ENCODE data around the gene CDX1.
A peak's percentile ranks its signal among the peaks of the same experiment; 100 is the strongest.

The CDX1 gene

GRCh38 chr5:150186137-150186536 is 19.6 kb downstream of the CDX1 start:
- Histone ChIP-seq H4K8ac (ENCODE audit: low read depth, low read length) (no peak overlapping the region), H3K56ac (ENCODE audit: low read length) (no peak overlapping the region), H2BK120ac (ENCODE audit: low read depth, low read length) (no peak overlapping the region), H3K27me3 (ENCODE audit: insufficient read depth, low read length, poor library complexity) (peaks cover 16% of the 10 kb centered on the region), H4K5ac (ENCODE audit: low read length) (no peak overlapping the region), H3K18ac (ENCODE audit: low read length) (no peak overlapping the region), H3K4me2 (ENCODE audit: low read length) (no peak overlapping the region), H3K79me2 (ENCODE audit: control insufficient read depth, insufficient read depth, low read length) (no peaks in the 10 kb centered on the region), H3K4ac (ENCODE audit: low read depth, low read length) (no peak overlapping the region), H3K4me1 (ENCODE audit: control insufficient read depth, low read depth, low read length) (peaks cover 9% of the 10 kb centered on the region), H2BK15ac (replicated peaks; ENCODE audit: low read depth) (no peak overlapping the region), H3K9ac (ENCODE audit: low read length) (no peak overlapping the region), H3K27ac (ENCODE audit: low read depth, low read length) (no peak overlapping the region), H3K36me3 (ENCODE audit: control insufficient read depth, insufficient read depth, low read length) (no peaks in the 10 kb centered on the region), H3K79me1 (ENCODE audit: low read length) (no peaks in the 10 kb centered on the region), H2BK5ac (ENCODE audit: low read length) (no peak overlapping the region), H2AK5ac (ENCODE audit: low read length) (no peak overlapping the region), H3K4me3 (ENCODE audit: low read length) (no peak overlapping the region), H3K23ac (ENCODE audit: low read length) (no peak overlapping the region)
- no CpG with 5 or more reads among the region's 8 CpGs for WGBS (ENCODE audit: extremely low coverage, insufficient coverage, low lambda C conversion rate)
- peak; percentile 55 for DNase-seq

- no peak overlapping the region for H2AK5ac ChIP-seq (ENCODE audit: low read length)
- no peak overlapping the region for H3K4me2 ChIP-seq (ENCODE audit: low read length)
- peaks cover 16% of the 10 kb centered on the region for H3K27me3 ChIP-seq (ENCODE audit: insufficient read depth, low read length, poor library complexity)
- H3K18ac ChIP-seq (ENCODE audit: low read length), result no peak overlapping the region
- no peak overlapping the region for H3K27ac ChIP-seq (ENCODE audit: low read depth, low read length)
- H2BK15ac ChIP-seq (replicated peaks; ENCODE audit: low read depth), result no peak overlapping the region
- H3K79me2 ChIP-seq (ENCODE audit: control insufficient read depth, insufficient read depth, low read length), result no peaks in the 10 kb centered on the region
- WGBS (ENCODE audit: extremely low coverage, insufficient coverage, low lambda C conversion rate), result no CpG with 5 or more reads among the region's 4 CpGs
- no peak overlapping the region for H3K23ac ChIP-seq (ENCODE audit: low read length)
- DNase-seq, result no peak
- no peak overlapping the region for H3K4me3 ChIP-seq (ENCODE audit: low read length)
- H4K5ac ChIP-seq (ENCODE audit: low read length), result no peak overlapping the region
- no peak overlapping the region for H3K56ac ChIP-seq (ENCODE audit: low read length)
- H3K9ac ChIP-seq (ENCODE audit: low read length), result no peak overlapping the region
- H3K79me1 ChIP-seq (ENCODE audit: low read length), result no peaks in the 10 kb centered on the region
- H3K4me1 ChIP-seq (ENCODE audit: control insufficient read depth, low read depth, low read length), result peaks cover 9% of the 10 kb centered on the region
- H2BK5ac ChIP-seq (ENCODE audit: low read length), result no peak overlapping the region
- H3K36me3 ChIP-seq (ENCODE audit: control insufficient read depth, insufficient read depth, low read length), result no peaks in the 10 kb centered on the region
- H3K4ac ChIP-seq (ENCODE audit: low read depth, low read length), result no peak overlapping the region
- no peak overlapping the region for H4K8ac ChIP-seq (ENCODE audit: low read depth, low read length)
- no peak overlapping the region for H2BK120ac ChIP-seq (ENCODE audit: low read depth, low read length)
Observed at GRCh38 chr5:150186897-150187296, 20.3 kb downstream of the CDX1 start.

- Histone ChIP-seq H3K4ac (ENCODE audit: low read depth, low read length) (no peak overlapping the region), H3K4me3 (ENCODE audit: low read length) (no peak overlapping the region), H3K4me2 (ENCODE audit: low read length) (no peak overlapping the region), H4K8ac (ENCODE audit: low read depth, low read length) (no peak overlapping the region), H3K27ac (ENCODE audit: low read depth, low read length) (no peak overlapping the region), H2BK120ac (ENCODE audit: low read depth, low read length) (no peak overlapping the region), H3K18ac (ENCODE audit: low read length) (no peak overlapping the region), H3K56ac (ENCODE audit: low read length) (no peak overlapping the region), H3K27me3 (ENCODE audit: insufficient read depth, low read length, poor library complexity) (peaks cover 16% of the 10 kb centered on the region), H3K23ac (ENCODE audit: low read length) (no peak overlapping the region), H2BK15ac (replicated peaks; ENCODE audit: low read depth) (no peak overlapping the region), H3K36me3 (ENCODE audit: control insufficient read depth, insufficient read depth, low read length) (no peaks in the 10 kb centered on the region), H2BK5ac (ENCODE audit: low read length) (no peak overlapping the region), H2AK5ac (ENCODE audit: low read length) (no peak overlapping the region), H4K5ac (ENCODE audit: low read length) (no peak overlapping the region), H3K4me1 (ENCODE audit: control insufficient read depth, low read depth, low read length) (peaks cover 9% of the 10 kb centered on the region), H3K79me2 (ENCODE audit: control insufficient read depth, insufficient read depth, low read length) (no peaks in the 10 kb centered on the region), H3K9ac (ENCODE audit: low read length) (no peak overlapping the region), H3K79me1 (ENCODE audit: low read length) (no peaks in the 10 kb centered on the region)
- WGBS (ENCODE audit: extremely low coverage, insufficient coverage, low lambda C conversion rate), result no CpG with 5 or more reads among the region's 3 CpGs
- DNase-seq, result no peak
Observed at GRCh38 chr5:150188146-150188842, 21.7 kb downstream of the CDX1 start.

- H3K79me2 ChIP-seq (ENCODE audit: control insufficient read depth, insufficient read depth, low read length), result no peaks in the 10 kb centered on the region
- H2AK5ac ChIP-seq (ENCODE audit: low read length), result no peak overlapping the region
- no peak for DNase-seq
- H2BK5ac ChIP-seq (ENCODE audit: low read length), result no peak overlapping the region
- H4K5ac ChIP-seq (ENCODE audit: low read length), result no peak overlapping the region
- H3K18ac ChIP-seq (ENCODE audit: low read length), result no peak overlapping the region
- peaks cover 9% of the 10 kb centered on the region for H3K4me1 ChIP-seq (ENCODE audit: control insufficient read depth, low read depth, low read length)
- no peaks in the 10 kb centered on the region for H3K79me1 ChIP-seq (ENCODE audit: low read length)
- peaks cover 16% of the 10 kb centered on the region for H3K27me3 ChIP-seq (ENCODE audit: insufficient read depth, low read length, poor library complexity)
- H3K4ac ChIP-seq (ENCODE audit: low read depth, low read length), result no peak overlapping the region
- H3K23ac ChIP-seq (ENCODE audit: low read length), result no peak overlapping the region
- no peaks in the 10 kb centered on the region for H3K36me3 ChIP-seq (ENCODE audit: control insufficient read depth, insufficient read depth, low read length)
- H4K8ac ChIP-seq (ENCODE audit: low read depth, low read length), result no peak overlapping the region
- no peak overlapping the region for H3K4me3 ChIP-seq (ENCODE audit: low read length)
- WGBS (ENCODE audit: extremely low coverage, insufficient coverage, low lambda C conversion rate), result no CpG with 5 or more reads among the region's 3 CpGs
- no peak overlapping the region for H3K9ac ChIP-seq (ENCODE audit: low read length)
- no peak overlapping the region for H2BK120ac ChIP-seq (ENCODE audit: low read depth, low read length)
- no peak overlapping the region for H3K4me2 ChIP-seq (ENCODE audit: low read length)
- H3K56ac ChIP-seq (ENCODE audit: low read length), result no peak overlapping the region
- H2BK15ac ChIP-seq (replicated peaks; ENCODE audit: low read depth), result no peak overlapping the region
- no peak overlapping the region for H3K27ac ChIP-seq (ENCODE audit: low read depth, low read length)
Observed at GRCh38 chr5:150189326-150189725, 22.7 kb downstream of the CDX1 start.

- Histone ChIP-seq H4K5ac (ENCODE audit: low read length) (no peak within 1 kb of the TSS), H3K23ac (ENCODE audit: low read length) (no peak within 1 kb of the TSS), H3K79me1 (ENCODE audit: low read length) (no peaks in the 10 kb centered on the region), H3K27ac (ENCODE audit: low read depth, low read length) (no peak within 1 kb of the TSS), H2AK5ac (ENCODE audit: low read length) (no peak within 1 kb of the TSS), H3K56ac (ENCODE audit: low read length) (no peak within 1 kb of the TSS), H3K79me2 (ENCODE audit: control insufficient read depth, insufficient read depth, low read length) (no peaks in the 10 kb centered on the region), H3K9ac (ENCODE audit: low read length) (peak within 1 kb of the TSS; percentile 17), H3K4ac (ENCODE audit: low read depth, low read length) (no peak within 1 kb of the TSS), H2BK120ac (ENCODE audit: low read depth, low read length) (no peak within 1 kb of the TSS), H3K18ac (ENCODE audit: low read length) (no peak within 1 kb of the TSS), H3K27me3 (ENCODE audit: insufficient read depth, low read length, poor library complexity) (peaks cover 16% of the 10 kb centered on the region), H3K4me3 (ENCODE audit: low read length) (no peak within 1 kb of the TSS), H3K36me3 (ENCODE audit: control insufficient read depth, insufficient read depth, low read length) (no peaks in the 10 kb centered on the region), H2BK5ac (ENCODE audit: low read length) (no peak within 1 kb of the TSS), H3K4me1 (ENCODE audit: control insufficient read depth, low read depth, low read length) (peaks cover 9% of the 10 kb centered on the region), H2BK15ac (replicated peaks; ENCODE audit: low read depth) (no peak within 1 kb of the TSS), H3K4me2 (ENCODE audit: low read length) (peak within 1 kb of the TSS; percentile 46), H4K8ac (ENCODE audit: low read depth, low read length) (no peak within 1 kb of the TSS)
- no peak for DNase-seq
- no CpG with 5 or more reads among the region's 58 CpGs for WGBS (ENCODE audit: extremely low coverage, insufficient coverage, low lambda C conversion rate)
Observed at GRCh38 chr5:150189728-150190502, 23.3 kb downstream of the CDX1 start, which contains the start of gene SLC6A7. Gene SLC6A7, plus strand, starts transcription at chr5:150190062. Its CDS starts 266 bp downstream, at chr5:150190328.
